Gastrocnemius medialis (tissue), 4 donors: ENCODE data around the gene ME2. TPM values are rescaled to one million over a fixed set of nuclear protein-coding genes. Genes with fewer than 3 reads are reported as not detected.
"Not testable (repeated sequence)": the region's sequence is repeated elsewhere in the genome, so short reads cannot be mapped to it uniquely, and the experiment has no call there.

ENCODE experiments used
- ATAC-seq, 2 donors: fragments of 150-250 bp; one replicate each; pipeline ENCODE4 v1.9.1; 2016
- DNase-seq, 2 donors: peaks; one replicate each; pipeline ENCODE4 v3.0.0-alpha.2; 2019
- H3K27ac ChIP-seq, 4 donors: fragments of 200-600 bp; sonication (generic); 1 replicate in 1 of 4; 2 replicates in 3 of 4; pipeline ENCODE4 v1.5.1; 2016 to 2018; ENCODE audit warnings: mild to moderate bottlenecking in 2 of 4, moderate library complexity in 1 of 4
- H3K27me3 ChIP-seq, 3 donors: fragments of 200-600 bp; sonication (generic) in 2 of 3; 1 replicate in 1 of 3; 2 replicates in 2 of 3; pipeline versions ENCODE4 v1.5.1 to v1.6.0; 2016 to 2019; ENCODE audit warnings: mild to moderate bottlenecking in 1 of 3, moderate library complexity in 1 of 3
- H3K36me3 ChIP-seq, 2 donors: fragments of 200-600 bp; sonication (generic) in 1 of 2; one replicate each; pipeline ENCODE4 v1.5.1; 2017 to 2018
- H3K4me1 ChIP-seq, 2 donors: fragments of 200-600 bp; sonication (generic) in 1 of 2; one replicate each; pipeline ENCODE4 v1.5.1; 2016 to 2017; ENCODE audit warnings: mild to moderate bottlenecking in 2 of 2
- H3K4me3 ChIP-seq, 4 donors: fragments of 200-600 bp; sonication (generic) in 3 of 4; 1 replicate in 1 of 4; 2 replicates in 3 of 4; pipeline ENCODE4 v1.5.1; 2016 to 2019; ENCODE audit warnings: mild to moderate bottlenecking in 2 of 4
- H3K9me3 ChIP-seq, 3 donors: fragments of 200-600 bp; sonication (generic) in 2 of 3; 1 replicate in 1 of 3; 2 replicates in 2 of 3; pipeline ENCODE4 v1.5.1; 2016 to 2019
- POLR2A ChIP-seq, 2 donors: fragments of 450-650 bp; IDR thresholded peaks; one replicate each; pipeline ENCODE4 v1.6.1; 2017; ENCODE audit warnings: antibody characterized with exemption in 2 of 2, mild to moderate bottlenecking in 2 of 2, moderate library complexity in 2 of 2
- in situ Hi-C, 4 donors: fragments of 200-750 bp; cut with MboI; loops; one replicate each; pipeline versions ENCODE4 v1.15.0 to v1.8.0; 2017; ENCODE audit warnings: low sequenced_read_pairs in 4 of 4
- intact Hi-C: fragments of 100-400 bp; cut with DNase I; formaldehyde crosslinking; loops from one replicate; pipeline ENCODE4 v1.15.1; 2023; ENCODE audit warnings: low total_unique reads
- total RNA-seq, 4 donors: library from RNA; depleted of rRNA; stranded (reverse); fragments of >200 nt; gene quantifications; one replicate each; pipeline versions ENCODE4 v1.1.0 to v1.2.3, GENCODE V29; 2016
- TF ChIP-seq, protein P1 (sequence below), 5 experiments: fragments of 450-650 bp in 3 of 5; fragments of 200-600 bp in 2 of 5; sonication (generic) in 2 of 5; IDR thresholded peaks in 4 of 5; conservative IDR thresholded peaks in 1 of 5; 1 replicate in 4 of 5; 2 replicates in 1 of 5; pipeline ENCODE4 v1.5.1; 2016 to 2019; ENCODE audit warnings: antibody characterized with exemption in 5 of 5, mild to moderate bottlenecking in 3 of 5, moderate library complexity in 3 of 5

ME2 gene
- total RNA-seq, 4 donors from 2014 or later = 25.3 to 50.6 (median 46.5) TPM

GRCh38 chr18:50849419-50849821, 29.5 kb upstream of the ME2 start:
- peak overlapping the region in 1 of 4 donors; percentile 52 for H3K27ac ChIP-seq
- ATAC-seq (no peak), DNase-seq (no peak)
- H3K9me3 ChIP-seq = no peaks in the 10 kb centered on the region
- no peaks in the 10 kb centered on the region for H3K36me3 ChIP-seq
- intact Hi-C loops (no loop called here), in situ Hi-C loops (no loop called here)
- H3K4me3 ChIP-seq = no peak overlapping the region
- no peaks in the 10 kb centered on the region for H3K27me3 ChIP-seq
- no peak for TF ChIP-seq POLR2A (IDR thresholded peaks at IDR 0.05)
- TF ChIP-seq, protein P1, sequence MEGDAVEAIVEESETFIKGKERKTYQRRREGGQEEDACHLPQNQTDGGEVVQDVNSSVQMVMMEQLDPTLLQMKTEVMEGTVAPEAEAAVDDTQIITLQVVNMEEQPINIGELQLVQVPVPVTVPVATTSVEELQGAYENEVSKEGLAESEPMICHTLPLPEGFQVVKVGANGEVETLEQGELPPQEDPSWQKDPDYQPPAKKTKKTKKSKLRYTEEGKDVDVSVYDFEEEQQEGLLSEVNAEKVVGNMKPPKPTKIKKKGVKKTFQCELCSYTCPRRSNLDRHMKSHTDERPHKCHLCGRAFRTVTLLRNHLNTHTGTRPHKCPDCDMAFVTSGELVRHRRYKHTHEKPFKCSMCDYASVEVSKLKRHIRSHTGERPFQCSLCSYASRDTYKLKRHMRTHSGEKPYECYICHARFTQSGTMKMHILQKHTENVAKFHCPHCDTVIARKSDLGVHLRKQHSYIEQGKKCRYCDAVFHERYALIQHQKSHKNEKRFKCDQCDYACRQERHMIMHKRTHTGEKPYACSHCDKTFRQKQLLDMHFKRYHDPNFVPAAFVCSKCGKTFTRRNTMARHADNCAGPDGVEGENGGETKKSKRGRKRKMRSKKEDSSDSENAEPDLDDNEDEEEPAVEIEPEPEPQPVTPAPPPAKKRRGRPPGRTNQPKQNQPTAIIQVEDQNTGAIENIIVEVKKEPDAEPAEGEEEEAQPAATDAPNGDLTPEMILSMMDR (IDR thresholded peaks at IDR 0.05 in 4 of 5, conservative IDR thresholded peaks at IDR 0.05 in 1 of 5) = no peak
- peaks cover 16 to 26% of the 10 kb centered on the region in 2 donors for H3K4me1 ChIP-seq

- DNase-seq = no peak
- no peaks in the 10 kb centered on the region for H3K9me3 ChIP-seq
- peak; percentile 21 to 83 for ATAC-seq
- no peak for TF ChIP-seq POLR2A (IDR thresholded peaks at IDR 0.05)
- TF ChIP-seq, protein P1 (IDR thresholded peaks at IDR 0.05 in 4 of 5, conservative IDR thresholded peaks at IDR 0.05 in 1 of 5) = no peak
- intact Hi-C loops = no loop called here
- in situ Hi-C loops = no loop called here
- no peaks in the 10 kb centered on the region for H3K36me3 ChIP-seq
- no peaks in the 10 kb centered on the region for H3K27me3 ChIP-seq
- peak overlapping the region in 1 of 4 donors; percentile 52 for H3K27ac ChIP-seq
- peaks cover 12 to 19% of the 10 kb centered on the region in 2 donors for H3K4me1 ChIP-seq
- no peak overlapping the region for H3K4me3 ChIP-seq
These were observed 28.4 kb upstream of the ME2 start for GRCh38 chr18:50850307-50851065.

- in situ Hi-C loops = no loop called here
- H3K27ac ChIP-seq = peak overlapping the region; percentile 79 to 89 (median 86)
- no peak overlapping the region for H3K4me3 ChIP-seq
- TF ChIP-seq POLR2A (IDR thresholded peaks at IDR 0.05) = no peak
- TF ChIP-seq, protein P1 (IDR thresholded peaks at IDR 0.05 in 4 of 5, conservative IDR thresholded peaks at IDR 0.05 in 1 of 5) = no peak
- H3K4me1 ChIP-seq = peaks cover 23 to 30% of the 10 kb centered on the region in 2 donors
- H3K27me3 ChIP-seq = no peaks in the 10 kb centered on the region
- ATAC-seq = peak; percentile 14 to 24
- intact Hi-C loops = no loop called here
- no peaks in the 10 kb centered on the region for H3K9me3 ChIP-seq
- peak in 1 of 2 donors; percentile 38 for DNase-seq
- H3K36me3 ChIP-seq = no peaks in the 10 kb centered on the region
These were observed 25.1 kb upstream of the ME2 start for GRCh38 chr18:50853863-50854271.

- ATAC-seq (peak; percentile 92 to 94), DNase-seq (peak; percentile 69 to 73)
- Histone ChIP-seq H3K4me1 (peaks cover 23 to 30% of the 10 kb centered on the region in 2 donors), H3K9me3 (no peaks in the 10 kb centered on the region), H3K27me3 (no peaks in the 10 kb centered on the region), H3K27ac (peak overlapping the region; percentile 79 to 89 (median 86)), H3K36me3 (no peaks in the 10 kb centered on the region), H3K4me3 (peak overlapping the region in 1 of 4 donors; percentile 23)
- in situ Hi-C loops = no loop called here
- TF ChIP-seq POLR2A (IDR thresholded peaks at IDR 0.05) = peak in 1 of 2 donors; percentile 60
- TF ChIP-seq, protein P1 (IDR thresholded peaks at IDR 0.05 in 4 of 5, conservative IDR thresholded peaks at IDR 0.05 in 1 of 5) = no peak
- intact Hi-C loops = loop anchor here (1.0 kb wide), 1 partner anchor 22 kb away; no protein-coding TSS in a partner anchor
These were observed 22.8 kb upstream of the ME2 start for GRCh38 chr18:50855976-50856757.

DNA sequence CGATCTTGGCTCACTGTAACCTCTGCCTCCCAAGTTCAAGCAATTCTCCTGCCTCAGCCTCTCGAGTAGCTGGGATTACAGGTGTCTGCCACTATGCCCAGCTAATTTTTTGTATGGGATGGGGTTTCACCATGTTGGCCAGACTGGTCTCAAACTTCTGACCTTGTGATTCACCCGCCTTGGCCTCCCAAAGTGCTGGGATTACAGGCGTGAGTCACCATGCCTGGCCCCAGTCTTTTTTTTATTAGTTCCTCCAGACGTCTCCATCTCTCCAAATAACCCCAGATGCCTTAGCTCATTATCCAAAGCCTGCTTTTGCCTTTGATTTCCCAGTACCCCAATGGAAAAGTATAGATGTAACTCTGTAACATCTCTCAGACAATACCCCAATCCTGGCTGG, 21.8 kb upstream of the ME2 start:
- H3K9me3 ChIP-seq, H3K36me3 ChIP-seq, in situ Hi-C loops, H3K27me3 ChIP-seq, H3K4me3 ChIP-seq: not testable (repeated sequence)
- Histone ChIP-seq H3K27ac (peak overlapping the region; percentile 79 to 89 (median 86)), H3K4me1 (peaks cover 23 to 30% of the 10 kb centered on the region in 2 donors)
- DNase-seq (peak in 1 of 2 donors; percentile 44), ATAC-seq (peak; percentile 5 to 7)
- intact Hi-C loops = loop anchor here (1.0 kb wide), 1 partner anchor 37 kb away; the partner anchor contains the start of gene MRO
